Putamen (tissue), 1 donor: ENCODE measurements around the gene CPM.
A peak's percentile ranks its signal among the peaks of the same experiment; 100 is the strongest.

Experiments
- DNase-seq: peaks from one replicate; pipeline ENCODE4 v3.0.0-alpha.2; 2016; ENCODE audit warnings: low spot score

CPM gene

GRCh38 chr12:68932961-68933893 lies at the start of gene CPM:
Gene CPM, minus strand, starts transcription at chr12:68933171. Its CDS starts 334 bp downstream, at chr12:68932837.
- DNase-seq, result peak; percentile 86

GRCh38 chr12:68981516-68981915 lies 48.5 kb upstream of the CPM start:
- no peak for DNase-seq

- no peak for DNase-seq
These were observed 47.7 kb upstream of the CPM start for GRCh38 chr12:68980476-68981212.

GRCh38 chr12:68978678-68979077 lies 45.7 kb upstream of the CPM start:
- DNase-seq, result no peak

- DNase-seq, result peak; percentile 39
These were observed 45.1 kb upstream of the CPM start for GRCh38 chr12:68977909-68978610.

GRCh38 chr12:68977335-68977734 lies 44.4 kb upstream of the CPM start:
- peak; percentile 87 for DNase-seq

GRCh38 chr12:68976395-68976841 lies 43.4 kb upstream of the CPM start:
- DNase-seq, result no peak

- no peak for DNase-seq
These were observed 42.8 kb upstream of the CPM start for GRCh38 chr12:68975811-68976210.

GRCh38 chr12:68972595-68972994 lies 39.6 kb upstream of the CPM start:
- DNase-seq, result no peak

GRCh38 chr12:68971404-68971803 lies 38.4 kb upstream of the CPM start:
- DNase-seq, result no peak

GRCh38 chr12:68970951-68971350 lies 38.0 kb upstream of the CPM start:
- DNase-seq, result no peak

GRCh38 chr12:68970306-68970705 lies 37.3 kb upstream of the CPM start:
- DNase-seq, result no peak

GRCh38 chr12:68967046-68967445 lies 34.1 kb upstream of the CPM start:
- DNase-seq, result no peak

GRCh38 chr12:68963856-68964745 lies 31.1 kb upstream of the CPM start:
- no peak for DNase-seq

GRCh38 chr12:68962877-68963855 lies 30.2 kb upstream of the CPM start:
- no peak for DNase-seq

- DNase-seq, result no peak
These were observed 27.0 kb upstream of the CPM start for GRCh38 chr12:68959891-68960464.

GRCh38 chr12:68959143-68959858 lies 26.3 kb upstream of the CPM start:
- DNase-seq, result no peak

- no peak for DNase-seq
These were observed 25.4 kb upstream of the CPM start for GRCh38 chr12:68958322-68958721.

- no peak for DNase-seq
These were observed 24.3 kb upstream of the CPM start for GRCh38 chr12:68957273-68957672.
